VCaP (cell line): Measurements from ENCODE around the gene MOCS1.
A peak's percentile ranks its signal among the peaks of the same experiment; 100 is the strongest.

Source experiments
- H3K27ac ChIP-seq: fragments of 450-650 bp; 2 replicates; pipeline ENCODE4 v1.5.1; 2017
- CTCF ChIP-seq: fragments of 450-650 bp; conservative IDR thresholded peaks from 2 replicates; pipeline ENCODE4 v1.5.1; 2017; ENCODE audit warnings: mild to moderate bottlenecking, moderate library complexity

The MOCS1 gene

GRCh38 chr6:39934131-39934757 is at the start of gene MOCS1:
Gene MOCS1, minus strand, starts transcription at chr6:39934462. Its CDS starts 45 bp downstream, at chr6:39934417.
- H3K27ac ChIP-seq: peak within 1 kb of the TSS; percentile 68; the same call in 1 of the 2 replicates
- no peak for TF ChIP-seq CTCF

GRCh38 chr6:39984051-39984450 is 49.8 kb upstream of the MOCS1 start:
- TF ChIP-seq CTCF: no peak
- no peak overlapping the region for H3K27ac ChIP-seq

- H3K27ac ChIP-seq: no peak overlapping the region
- TF ChIP-seq CTCF: no peak
Measured at GRCh38 chr6:39983193-39983592, 48.9 kb upstream of the MOCS1 start.

GRCh38 chr6:39982720-39983119 is 48.5 kb upstream of the MOCS1 start:
- no peak for TF ChIP-seq CTCF
- no peak overlapping the region for H3K27ac ChIP-seq

- TF ChIP-seq CTCF: peak; percentile 73
Measured at GRCh38 chr6:39980839-39981580, 46.7 kb upstream of the MOCS1 start.

GRCh38 chr6:39979461-39980328 is 45.4 kb upstream of the MOCS1 start:
- TF ChIP-seq CTCF: no peak

More at GRCh38 chr6:39980839-39981580, 46.7 kb upstream of the MOCS1 start:
- H3K27ac ChIP-seq: no peak overlapping the region

GRCh38 chr6:39978240-39978639 is 44.0 kb upstream of the MOCS1 start:
- no peak overlapping the region for H3K27ac ChIP-seq
- TF ChIP-seq CTCF: no peak

More at GRCh38 chr6:39979461-39980328, 45.4 kb upstream of the MOCS1 start:
- peak overlapping the region; percentile 11; the same call in 1 of the 2 replicates for H3K27ac ChIP-seq
